ENCODE measurements around the gene CMC1. TPM values are rescaled to one million over a fixed set of nuclear protein-coding genes. Genes with fewer than 3 reads are reported as not detected.

The CMC1 gene
- total RNA-seq, 1 experiment from 2014 or later = 16.5 TPM

- no peak overlapping the region for H3K27ac ChIP-seq (ENCODE audit: insufficient read length, low read depth, low read length)
- no peak overlapping the region for H2BK5ac ChIP-seq (ENCODE audit: insufficient read length, low read length)
- Mint-ChIP-seq H3K27me3 (ENCODE audit: low read depth) (no peaks in the 10 kb centered on the region), H3K9me3 (peaks cover 0 to 2% of the 10 kb centered on the region in 2 experiments; a peak in 3 of 5 replicates), H3K4me3 (no peak overlapping the region), H3K36me3 (ENCODE audit: insufficient read depth in 1 of 3, low read depth in 3 of 3) (peaks cover 11 to 16% (median 12%) of the 10 kb centered on the region in 3 experiments; a peak in 6 of 7 replicates), H3K4me1 (no peaks in the 10 kb centered on the region), H3K27ac (no peak overlapping the region)
- H3K14ac ChIP-seq (ENCODE audit: insufficient read depth, low read length) = no peak overlapping the region
- H2AK5ac ChIP-seq (ENCODE audit: insufficient read length, low read length) = no peak overlapping the region
- H3K18ac ChIP-seq (ENCODE audit: insufficient read length, low read depth, low read length) = no peak overlapping the region
- H3K4me2 ChIP-seq (ENCODE audit: insufficient read depth, insufficient read length, low read length) = no peak overlapping the region
- TF ChIP-seq, protein P1, sequence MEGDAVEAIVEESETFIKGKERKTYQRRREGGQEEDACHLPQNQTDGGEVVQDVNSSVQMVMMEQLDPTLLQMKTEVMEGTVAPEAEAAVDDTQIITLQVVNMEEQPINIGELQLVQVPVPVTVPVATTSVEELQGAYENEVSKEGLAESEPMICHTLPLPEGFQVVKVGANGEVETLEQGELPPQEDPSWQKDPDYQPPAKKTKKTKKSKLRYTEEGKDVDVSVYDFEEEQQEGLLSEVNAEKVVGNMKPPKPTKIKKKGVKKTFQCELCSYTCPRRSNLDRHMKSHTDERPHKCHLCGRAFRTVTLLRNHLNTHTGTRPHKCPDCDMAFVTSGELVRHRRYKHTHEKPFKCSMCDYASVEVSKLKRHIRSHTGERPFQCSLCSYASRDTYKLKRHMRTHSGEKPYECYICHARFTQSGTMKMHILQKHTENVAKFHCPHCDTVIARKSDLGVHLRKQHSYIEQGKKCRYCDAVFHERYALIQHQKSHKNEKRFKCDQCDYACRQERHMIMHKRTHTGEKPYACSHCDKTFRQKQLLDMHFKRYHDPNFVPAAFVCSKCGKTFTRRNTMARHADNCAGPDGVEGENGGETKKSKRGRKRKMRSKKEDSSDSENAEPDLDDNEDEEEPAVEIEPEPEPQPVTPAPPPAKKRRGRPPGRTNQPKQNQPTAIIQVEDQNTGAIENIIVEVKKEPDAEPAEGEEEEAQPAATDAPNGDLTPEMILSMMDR (conservative IDR thresholded peaks at IDR 0.05) = no peak
- H3K4ac ChIP-seq (ENCODE audit: low read depth, low read length) = no peak overlapping the region
- H4K5ac ChIP-seq (ENCODE audit: insufficient read length, low read depth, low read length) = no peak overlapping the region
- H3K9me3 ChIP-seq (ENCODE audit: control insufficient read depth, low read depth, low read length) = no peaks in the 10 kb centered on the region
- no peaks in the 10 kb centered on the region for H3K79me2 ChIP-seq (ENCODE audit: insufficient read depth, low read length)
- no peak overlapping the region for H4K91ac ChIP-seq (ENCODE audit: insufficient read length, low read depth, low read length)
- H4K20me1 ChIP-seq (ENCODE audit: control insufficient read depth, insufficient read depth, insufficient read length) = no peaks in the 10 kb centered on the region
- no peaks in the 10 kb centered on the region for H3K79me1 ChIP-seq (ENCODE audit: insufficient read depth, low read depth, low read length, poor library complexity, severe bottlenecking)
- H4K8ac ChIP-seq (replicated peaks; ENCODE audit: insufficient read length, low read depth, low read length) = no peak overlapping the region
- no peak overlapping the region for H3K56ac ChIP-seq (ENCODE audit: insufficient read length, low read depth, low read length)
- H3K23me2 ChIP-seq (ENCODE audit: insufficient read length, low read depth, low read length, poor library complexity, severe bottlenecking) = no peaks in the 10 kb centered on the region
- no peaks in the 10 kb centered on the region for H3K4me1 ChIP-seq (ENCODE audit: insufficient read depth, low read length)
- H3K9ac ChIP-seq (ENCODE audit: extremely low read depth, insufficient read length, low read length) = no peak overlapping the region
- H2BK120ac ChIP-seq (ENCODE audit: low read depth, low read length, poor library complexity, severe bottlenecking) = no peak overlapping the region
- no peak overlapping the region for H2AFZ ChIP-seq (ENCODE audit: low read length)
- H3K27me3 ChIP-seq (ENCODE audit: insufficient read depth, low read length) = no peaks in the 10 kb centered on the region
- no peak overlapping the region for H3T11ph ChIP-seq (ENCODE audit: low read length)
- H2BK15ac ChIP-seq (ENCODE audit: low read depth, low read length) = no peak overlapping the region
- no peak overlapping the region for H2BK20ac ChIP-seq (ENCODE audit: low read depth, low read length, poor library complexity, severe bottlenecking)
- H3K23ac ChIP-seq (ENCODE audit: insufficient read length, low read depth, low read length) = no peak overlapping the region
- DNase-seq = no peak
- no peak overlapping the region for H2BK12ac ChIP-seq (ENCODE audit: insufficient read length, low read depth, low read length)
Measured at GRCh38 chr3:28265641-28266040, 24.2 kb downstream of the CMC1 start.

Measured in H9 (cell line).